Measurements from ENCODE around the gene VOPP1. TPM values are rescaled to one million over a fixed set of nuclear protein-coding genes. Genes with fewer than 3 reads are reported as not detected.

VOPP1 gene
- total RNA-seq, 1 donor from 2014 or later = 53.7 TPM

DNA sequence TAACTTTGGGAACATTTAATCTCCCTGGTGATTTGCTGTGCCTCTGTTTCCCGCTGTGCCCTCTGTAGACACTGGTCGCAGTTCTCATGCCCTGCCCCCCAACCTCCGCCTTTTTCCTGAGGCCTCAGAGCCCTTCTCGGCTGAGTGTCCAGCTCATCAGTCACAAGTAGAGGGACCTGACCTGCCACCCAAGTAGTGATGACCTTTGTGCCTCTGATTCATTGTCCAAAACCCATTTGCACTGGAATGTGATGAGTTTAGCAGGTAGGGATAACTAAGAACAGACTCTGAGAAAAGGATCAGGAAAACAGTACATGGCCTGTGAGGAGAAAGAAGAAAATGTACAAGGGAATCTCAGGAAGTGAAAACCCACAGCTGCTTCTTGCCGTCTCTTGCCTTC, 148.4 kb downstream of the VOPP1 start:
- TF ChIP-seq CTCF (IDR thresholded peaks at IDR 0.05) = no peak
- DNase-seq (no peak), ATAC-seq (no peak)
- Histone ChIP-seq H3K4me3 (no peak overlapping the region), H3K9me3 (no peaks in the 10 kb centered on the region), H3K4me1 (no peaks in the 10 kb centered on the region), H3K27ac (no peak overlapping the region), H3K36me3 (peaks cover 14% of the 10 kb centered on the region), H3K27me3 (no peaks in the 10 kb centered on the region)
- intact Hi-C loops (cut with DNase I) = no loop called here

DNA sequence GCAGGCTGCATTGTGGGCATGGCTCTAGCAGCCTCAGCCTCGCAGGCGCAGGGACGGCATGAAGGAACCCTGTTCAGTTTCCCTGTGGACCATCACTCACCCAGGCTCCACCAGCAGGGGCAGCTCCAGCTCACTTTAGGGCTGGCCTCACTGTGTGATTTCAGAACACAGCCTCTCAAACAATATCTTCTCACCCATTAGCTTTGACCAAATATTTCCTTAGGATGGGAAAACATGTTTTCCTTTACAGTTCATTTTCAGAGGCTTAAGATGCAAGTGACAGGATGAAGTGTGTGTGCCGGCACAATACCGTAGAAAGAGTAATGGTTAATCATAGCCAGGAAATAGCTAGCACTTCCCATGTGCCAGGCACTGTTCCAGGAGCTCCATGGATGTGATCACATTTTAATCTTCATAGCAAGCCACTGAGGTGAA, 149.0 kb downstream of the VOPP1 start:
- no peaks in the 10 kb centered on the region for H3K9me3 ChIP-seq
- no peak for ATAC-seq
- no peaks in the 10 kb centered on the region for H3K4me1 ChIP-seq
- H3K36me3 ChIP-seq = peaks cover 14% of the 10 kb centered on the region
- TF ChIP-seq CTCF (IDR thresholded peaks at IDR 0.05) = no peak
- no peak overlapping the region for H3K27ac ChIP-seq
- intact Hi-C loops (cut with DNase I) = no loop called here
- H3K27me3 ChIP-seq = no peaks in the 10 kb centered on the region
- no peak overlapping the region for H3K4me3 ChIP-seq
- DNase-seq = no peak

Other genes with a start within 250 kb of the VOPP1 start
- gene LANCL2, start 207.2 kb downstream of the VOPP1 start, total RNA-seq = 6.5 TPM